ENCODE data around the gene RPS15. TPM values are rescaled to one million over a fixed set of nuclear protein-coding genes. Genes with fewer than 3 reads are reported as not detected.
"Not testable (repeated sequence)": the region's sequence is repeated elsewhere in the genome, so short reads cannot be mapped to it uniquely, and the experiment has no call there.

The RPS15 gene
- total RNA-seq, 5 donors from 2014 or later (not counting 1 experiment from before 2014, with no cell fraction given): 1,731 to 2,353 (median 2,282) TPM

- H3K27ac Mint-ChIP-seq: peak overlapping the region; percentile 84
- H3K4me3 Mint-ChIP-seq: peak overlapping the region; percentile 96 to 99 (median 97)
- Histone ChIP-seq H3K36me3 (ENCODE audit: control insufficient read depth in 2 of 2, extremely low read depth in 1 of 2, insufficient read depth in 1 of 2, low read length in 1 of 2) (peaks cover 20 to 44% of the 10 kb centered on the region in 2 donors), H3K27ac (ENCODE audit: low read length) (peak overlapping the region; percentile 79), H3K9me3 (no peaks in the 10 kb centered on the region), H3K27me3 (replicated peaks in 1 of 2; ENCODE audit: control insufficient read depth in 2 of 2, extremely low read depth in 1 of 2, insufficient read depth in 2 of 2, low read length in 1 of 2) (no peaks in the 10 kb centered on the region), H3K4me3 (ENCODE audit: control insufficient read depth in 1 of 2, extremely low read depth in 1 of 2, low read length in 1 of 2) (peak overlapping the region; percentile 68 to 85), H3K4me1 (ENCODE audit: control insufficient read depth in 1 of 2, extremely low read depth in 1 of 2, insufficient read depth in 2 of 2, low read length in 2 of 2) (peaks cover 0 to 33% of the 10 kb centered on the region in 2 experiments)
- no peak for DNase-seq
- no peaks in the 10 kb centered on the region for H3K27me3 Mint-ChIP-seq
- peaks cover 33% of the 10 kb centered on the region for H3K36me3 Mint-ChIP-seq
- 1% methylated on average over 24 of the region's 26 CpGs for WGBS (ENCODE audit: insufficient coverage)
- ChIA-PET CTCF (no interaction called here), POLR2A (no interaction called here)
- peaks cover 24 to 37% (median 26%) of the 10 kb centered on the region in 3 donors for H3K4me1 Mint-ChIP-seq
- ATAC-seq (replicated peaks in 1 of 4): no peak
- H3K9me3 Mint-ChIP-seq: no peaks in the 10 kb centered on the region
Measured at GRCh38 chr19:1438933-1439354, 748 bp downstream of the RPS15 start.

GRCh38 chr19:1439525-1440417, 1.6 kb downstream of the RPS15 start:
- H3K9me3 ChIP-seq; H3K9me3 Mint-ChIP-seq; ATAC-seq (replicated peaks in 1 of 4); POLR2A ChIA-PET; CTCF ChIA-PET; H3K27me3 Mint-ChIP-seq; H3K27me3 ChIP-seq (replicated peaks in 1 of 2; ENCODE audit: control insufficient read depth in 2 of 2, extremely low read depth in 1 of 2, insufficient read depth in 2 of 2, low read length in 1 of 2); DNase-seq: not testable (repeated sequence)
- peak overlapping the region; percentile 96 to 99 (median 97) for H3K4me3 Mint-ChIP-seq
- H3K36me3 Mint-ChIP-seq: peaks cover 33% of the 10 kb centered on the region
- peak overlapping the region; percentile 68 to 85 for H3K4me3 ChIP-seq (ENCODE audit: control insufficient read depth in 1 of 2, extremely low read depth in 1 of 2, low read length in 1 of 2)
- H3K27ac ChIP-seq (ENCODE audit: low read length): peak overlapping the region; percentile 79
- H3K36me3 ChIP-seq (ENCODE audit: control insufficient read depth in 2 of 2, extremely low read depth in 1 of 2, insufficient read depth in 1 of 2, low read length in 1 of 2): peaks cover 16 to 35% of the 10 kb centered on the region in 2 donors
- peaks cover 0 to 41% of the 10 kb centered on the region in 2 experiments for H3K4me1 ChIP-seq (ENCODE audit: control insufficient read depth in 1 of 2, extremely low read depth in 1 of 2, insufficient read depth in 2 of 2, low read length in 2 of 2)
- WGBS (ENCODE audit: insufficient coverage): 66% methylated on average over 36 of the region's 57 CpGs
- H3K4me1 Mint-ChIP-seq: peaks cover 24 to 42% (median 29%) of the 10 kb centered on the region in 3 donors
- peak overlapping the region; percentile 84 for H3K27ac Mint-ChIP-seq

- Histone ChIP-seq H3K27me3 (replicated peaks in 1 of 2; ENCODE audit: control insufficient read depth in 2 of 2, extremely low read depth in 1 of 2, insufficient read depth in 2 of 2, low read length in 1 of 2) (peaks cover 0 to 2% of the 10 kb centered on the region in 2 experiments), H3K4me3 (ENCODE audit: control insufficient read depth in 1 of 2, extremely low read depth in 1 of 2, low read length in 1 of 2) (no peak overlapping the region), H3K9me3 (no peaks in the 10 kb centered on the region), H3K27ac (ENCODE audit: low read length) (no peak overlapping the region), H3K4me1 (ENCODE audit: control insufficient read depth in 1 of 2, extremely low read depth in 1 of 2, insufficient read depth in 2 of 2, low read length in 2 of 2) (peaks cover 0 to 46% of the 10 kb centered on the region in 2 experiments), H3K36me3 (ENCODE audit: control insufficient read depth in 2 of 2, extremely low read depth in 1 of 2, insufficient read depth in 1 of 2, low read length in 1 of 2) (peaks cover 16 to 32% of the 10 kb centered on the region in 2 donors)
- Mint-ChIP-seq H3K27ac (peak overlapping the region; percentile 52 to 53), H3K36me3 (peaks cover 30% of the 10 kb centered on the region), H3K9me3 (no peaks in the 10 kb centered on the region), H3K4me1 (peaks cover 24 to 48% (median 30%) of the 10 kb centered on the region in 3 donors), H3K27me3 (peaks cover 0 to 2% of the 10 kb centered on the region in 2 donors), H3K4me3 (peak overlapping the region; percentile 96 to 99 (median 97))
- ATAC-seq (replicated peaks in 1 of 4): no peak
- no peak for DNase-seq
- WGBS (ENCODE audit: insufficient coverage): 89% methylated on average over 10 of the region's 15 CpGs
- CTCF ChIA-PET: no interaction called here
- POLR2A ChIA-PET: no interaction called here
Measured at GRCh38 chr19:1440418-1440801, 2.2 kb downstream of the RPS15 start.

GRCh38 chr19:1441022-1441426, 2.8 kb downstream of the RPS15 start:
- DNase-seq (no peak), ATAC-seq (replicated peaks in 1 of 4) (no peak)
- peaks cover 0 to 3% of the 10 kb centered on the region in 2 donors for H3K27me3 Mint-ChIP-seq
- peak overlapping the region in 1 of 2 donors; percentile 16 for H3K27ac Mint-ChIP-seq
- H3K4me3 Mint-ChIP-seq: peak overlapping the region; percentile 96 to 99 (median 97)
- Histone ChIP-seq H3K9me3 (no peaks in the 10 kb centered on the region), H3K36me3 (ENCODE audit: control insufficient read depth in 2 of 2, extremely low read depth in 1 of 2, insufficient read depth in 1 of 2, low read length in 1 of 2) (peaks cover 16 to 28% of the 10 kb centered on the region in 2 donors), H3K4me1 (ENCODE audit: control insufficient read depth in 1 of 2, extremely low read depth in 1 of 2, insufficient read depth in 2 of 2, low read length in 2 of 2) (peaks cover 0 to 52% of the 10 kb centered on the region in 2 experiments), H3K27me3 (replicated peaks in 1 of 2; ENCODE audit: control insufficient read depth in 2 of 2, extremely low read depth in 1 of 2, insufficient read depth in 2 of 2, low read length in 1 of 2) (peaks cover 0 to 7% of the 10 kb centered on the region in 2 experiments), H3K4me3 (ENCODE audit: control insufficient read depth in 1 of 2, extremely low read depth in 1 of 2, low read length in 1 of 2) (no peak overlapping the region), H3K27ac (ENCODE audit: low read length) (no peak overlapping the region)
- WGBS (ENCODE audit: insufficient coverage): 94% methylated on average over 9 of the region's 9 CpGs
- H3K9me3 Mint-ChIP-seq: no peaks in the 10 kb centered on the region
- CTCF ChIA-PET: no interaction called here
- H3K36me3 Mint-ChIP-seq: peaks cover 28% of the 10 kb centered on the region
- POLR2A ChIA-PET: no interaction called here
- H3K4me1 Mint-ChIP-seq: peaks cover 24 to 49% (median 32%) of the 10 kb centered on the region in 3 donors

GRCh38 chr19:1441677-1442438, 3.7 kb downstream of the RPS15 start:
- Histone ChIP-seq H3K27me3 (replicated peaks in 1 of 2; ENCODE audit: control insufficient read depth in 2 of 2, extremely low read depth in 1 of 2, insufficient read depth in 2 of 2, low read length in 1 of 2) (peaks cover 0 to 11% of the 10 kb centered on the region in 2 experiments), H3K36me3 (ENCODE audit: control insufficient read depth in 2 of 2, extremely low read depth in 1 of 2, insufficient read depth in 1 of 2, low read length in 1 of 2) (peaks cover 16 to 28% of the 10 kb centered on the region in 2 donors), H3K9me3 (no peaks in the 10 kb centered on the region), H3K4me1 (ENCODE audit: control insufficient read depth in 1 of 2, extremely low read depth in 1 of 2, insufficient read depth in 2 of 2, low read length in 2 of 2) (peaks cover 2 to 57% of the 10 kb centered on the region in 2 experiments), H3K27ac (ENCODE audit: low read length) (no peak overlapping the region), H3K4me3 (ENCODE audit: control insufficient read depth in 1 of 2, extremely low read depth in 1 of 2, low read length in 1 of 2) (no peak overlapping the region)
- ATAC-seq (replicated peaks in 1 of 4) (no peak), DNase-seq (no peak)
- ChIA-PET CTCF (interaction anchor here in 1 of 2 donors (0.6 kb wide), 1 partner anchor 36 kb away, joined by 3 read pairs; no protein-coding TSS in a partner anchor), POLR2A (interaction anchor here in 1 of 2 donors (0.6 kb wide), 2 partner anchors 481 to 979 kb away, joined by 3 read pairs; no protein-coding TSS in a partner anchor)
- Mint-ChIP-seq H3K27ac (peak overlapping the region in 1 of 2 donors; percentile 16), H3K9me3 (no peaks in the 10 kb centered on the region), H3K4me3 (peak overlapping the region in 2 of 3 donors; percentile 97 to 99), H3K36me3 (peaks cover 28% of the 10 kb centered on the region), H3K27me3 (peaks cover 0 to 5% of the 10 kb centered on the region in 2 donors), H3K4me1 (peaks cover 24 to 52% (median 34%) of the 10 kb centered on the region in 3 donors)
- 88% methylated on average over 21 of the region's 25 CpGs for WGBS (ENCODE audit: insufficient coverage)
